ENCODE results near the gene TOP1.

The TOP1 gene

GRCh38 chr20:41158082-41158625 is 129.5 kb downstream of the TOP1 start:
- Histone ChIP-seq H3K27me3 (replicated peaks; ENCODE audit: insufficient read depth, low read length) (no peaks in the 10 kb centered on the region), H3K4me2 (ENCODE audit: low read depth, low read length) (peak overlapping the region; percentile 79), H3K36me3 (replicated peaks; ENCODE audit: insufficient read depth, low read length) (no peaks in the 10 kb centered on the region), H3K4me3 (ENCODE audit: low read length) (peak overlapping the region; percentile 45), H2AFZ (ENCODE audit: low read length) (no peak overlapping the region), H3F3A (ENCODE audit: insufficient read depth, low read length) (peaks cover 23% of the 10 kb centered on the region), H4K20me1 (ENCODE audit: insufficient read depth, low read length) (no peaks in the 10 kb centered on the region), H3K4me1 (ENCODE audit: low read length) (peaks cover 49% of the 10 kb centered on the region), H3K79me2 (ENCODE audit: low read length) (peaks cover 63% of the 10 kb centered on the region), H3K9me3 (replicated peaks; ENCODE audit: insufficient read depth, low read length) (no peaks in the 10 kb centered on the region), H3K27ac (ENCODE audit: low read length) (peak overlapping the region; percentile 91), H3K9me2 (replicated peaks; ENCODE audit: insufficient read depth, low read length) (no peaks in the 10 kb centered on the region), H3K9ac (ENCODE audit: low read length) (peak overlapping the region; percentile 46; the same call in 1 of the 2 replicates)
- DNase-seq = no peak
- no peak for TF ChIP-seq EZH2phosphoT487 (IDR thresholded peaks at IDR 0.05; ENCODE audit: low read length)
- no peak for TF ChIP-seq CTCF (IDR thresholded peaks at IDR 0.05; ENCODE audit: low read length)
- no peak for TF ChIP-seq EZH2 (optimal IDR thresholded peaks at IDR 0.05; ENCODE audit: low read depth, low read length)

GRCh38 chr20:41159547-41159946 is 130.9 kb downstream of the TOP1 start:
- Histone ChIP-seq H2AFZ (ENCODE audit: low read length) (no peak overlapping the region), H3K36me3 (replicated peaks; ENCODE audit: insufficient read depth, low read length) (no peaks in the 10 kb centered on the region), H3K27ac (ENCODE audit: low read length) (no peak overlapping the region), H3K27me3 (replicated peaks; ENCODE audit: insufficient read depth, low read length) (no peaks in the 10 kb centered on the region), H3K4me2 (ENCODE audit: low read depth, low read length) (no peak overlapping the region), H3K9me3 (replicated peaks; ENCODE audit: insufficient read depth, low read length) (no peaks in the 10 kb centered on the region), H3F3A (ENCODE audit: insufficient read depth, low read length) (peaks cover 23% of the 10 kb centered on the region), H3K4me3 (ENCODE audit: low read length) (no peak overlapping the region), H3K79me2 (ENCODE audit: low read length) (peaks cover 49% of the 10 kb centered on the region), H3K4me1 (ENCODE audit: low read length) (peaks cover 45% of the 10 kb centered on the region), H3K9me2 (replicated peaks; ENCODE audit: insufficient read depth, low read length) (no peaks in the 10 kb centered on the region), H3K9ac (ENCODE audit: low read length) (no peak overlapping the region), H4K20me1 (ENCODE audit: insufficient read depth, low read length) (no peaks in the 10 kb centered on the region)
- TF ChIP-seq EZH2 (optimal IDR thresholded peaks at IDR 0.05; ENCODE audit: low read depth, low read length) = no peak
- TF ChIP-seq EZH2phosphoT487 (IDR thresholded peaks at IDR 0.05; ENCODE audit: low read length) = no peak
- no peak for TF ChIP-seq CTCF (IDR thresholded peaks at IDR 0.05; ENCODE audit: low read length)
- no peak for DNase-seq

DNA sequence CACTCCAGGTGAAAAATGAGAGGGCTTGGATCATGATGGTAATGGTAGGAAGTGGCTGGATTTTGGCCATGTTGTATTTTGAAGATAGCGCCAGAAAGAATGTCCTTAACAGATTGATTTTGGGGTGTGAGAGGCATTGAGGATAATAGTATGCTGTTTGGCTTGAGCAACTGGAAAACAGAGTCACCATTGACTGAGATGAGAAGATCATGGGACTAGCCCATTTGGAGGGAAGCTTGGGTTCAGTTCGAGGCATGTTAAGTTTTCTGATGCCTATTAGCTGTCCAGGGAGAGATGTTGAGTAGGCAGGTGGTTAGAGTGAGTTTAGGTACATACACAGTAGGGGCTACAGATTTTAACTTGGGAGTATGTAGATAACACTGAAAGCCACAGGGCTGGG is 132.1 kb downstream of the TOP1 start:
- Histone ChIP-seq H3K9ac (ENCODE audit: low read length) (no peak overlapping the region), H3K27me3 (replicated peaks; ENCODE audit: insufficient read depth, low read length) (no peaks in the 10 kb centered on the region), H3K4me2 (ENCODE audit: low read depth, low read length) (no peak overlapping the region), H3K79me2 (ENCODE audit: low read length) (peaks cover 37% of the 10 kb centered on the region), H3K4me1 (ENCODE audit: low read length) (peaks cover 34% of the 10 kb centered on the region), H3K27ac (ENCODE audit: low read length) (no peak overlapping the region), H3K9me3 (replicated peaks; ENCODE audit: insufficient read depth, low read length) (no peaks in the 10 kb centered on the region), H3K9me2 (replicated peaks; ENCODE audit: insufficient read depth, low read length) (no peaks in the 10 kb centered on the region), H2AFZ (ENCODE audit: low read length) (no peak overlapping the region), H3K36me3 (replicated peaks; ENCODE audit: insufficient read depth, low read length) (no peaks in the 10 kb centered on the region), H4K20me1 (ENCODE audit: insufficient read depth, low read length) (no peaks in the 10 kb centered on the region), H3F3A (ENCODE audit: insufficient read depth, low read length) (peaks cover 20% of the 10 kb centered on the region), H3K4me3 (ENCODE audit: low read length) (no peak overlapping the region)
- no peak for DNase-seq
- TF ChIP-seq CTCF (IDR thresholded peaks at IDR 0.05; ENCODE audit: low read length) (no peak), EZH2 (optimal IDR thresholded peaks at IDR 0.05; ENCODE audit: low read depth, low read length) (no peak), EZH2phosphoT487 (IDR thresholded peaks at IDR 0.05; ENCODE audit: low read length) (no peak)
